ENCODE data around the gene DDR1. TPM values are rescaled to one million over a fixed set of nuclear protein-coding genes. Genes with fewer than 3 reads are reported as not detected.

DDR1 gene
- total RNA-seq, 1 experiment from 2014 or later = 0.15 TPM

- Histone ChIP-seq H4K20me1 (ENCODE audit: insufficient read depth, low read depth, low read length) (no peaks in the 10 kb centered on the region), H3K4me2 (ENCODE audit: low read depth, low read length, poor library complexity, severe bottlenecking) (no peak overlapping the region), H2AFZ (ENCODE audit: low read length) (no peak overlapping the region), H3K9me3 (ENCODE audit: low read length) (no peaks in the 10 kb centered on the region), H3K4me1 (ENCODE audit: low read length) (peaks cover 26% of the 10 kb centered on the region), H3K79me2 (ENCODE audit: low read length) (no peaks in the 10 kb centered on the region), H3K27ac (ENCODE audit: low read length) (no peak overlapping the region), H3K36me3 (ENCODE audit: insufficient read depth, low read length) (no peaks in the 10 kb centered on the region), H3K9me2 (replicated peaks; ENCODE audit: insufficient read depth, low read length) (no peaks in the 10 kb centered on the region), H3K4me3 (ENCODE audit: low read length) (no peak overlapping the region), H3K27me3 (ENCODE audit: low read length) (no peaks in the 10 kb centered on the region), H3K9ac (ENCODE audit: low read length) (no peak overlapping the region)
- no peak for DNase-seq
Measured at GRCh38 chr6:30882204-30882758, 2.0 kb upstream of the DDR1 start.

GRCh38 chr6:30882759-30883684 is 1.3 kb upstream of the DDR1 start:
- DNase-seq = peak; percentile 48
- Histone ChIP-seq H3K36me3 (ENCODE audit: insufficient read depth, low read length) (no peaks in the 10 kb centered on the region), H3K79me2 (ENCODE audit: low read length) (no peaks in the 10 kb centered on the region), H2AFZ (ENCODE audit: low read length) (no peak overlapping the region), H4K20me1 (ENCODE audit: insufficient read depth, low read depth, low read length) (no peaks in the 10 kb centered on the region), H3K9me2 (replicated peaks; ENCODE audit: insufficient read depth, low read length) (no peaks in the 10 kb centered on the region), H3K4me1 (ENCODE audit: low read length) (peaks cover 22% of the 10 kb centered on the region), H3K4me3 (ENCODE audit: low read length) (no peak overlapping the region), H3K27me3 (ENCODE audit: low read length) (no peaks in the 10 kb centered on the region), H3K9me3 (ENCODE audit: low read length) (no peaks in the 10 kb centered on the region), H3K27ac (ENCODE audit: low read length) (no peak overlapping the region), H3K4me2 (ENCODE audit: low read depth, low read length, poor library complexity, severe bottlenecking) (peak overlapping the region; percentile 61), H3K9ac (ENCODE audit: low read length) (no peak overlapping the region)

- Histone ChIP-seq H4K20me1 (ENCODE audit: insufficient read depth, low read depth, low read length) (no peaks in the 10 kb centered on the region), H3K36me3 (ENCODE audit: insufficient read depth, low read length) (no peaks in the 10 kb centered on the region), H3K27ac (ENCODE audit: low read length) (no peak overlapping the region), H3K79me2 (ENCODE audit: low read length) (no peaks in the 10 kb centered on the region), H3K9ac (ENCODE audit: low read length) (peak overlapping the region; percentile 41; the same call in 1 of the 2 replicates), H3K4me3 (ENCODE audit: low read length) (peak overlapping the region; percentile 49; the same call in 1 of the 2 replicates), H3K4me2 (ENCODE audit: low read depth, low read length, poor library complexity, severe bottlenecking) (peak overlapping the region; percentile 61), H3K9me3 (ENCODE audit: low read length) (no peaks in the 10 kb centered on the region), H2AFZ (ENCODE audit: low read length) (no peak overlapping the region), H3K4me1 (ENCODE audit: low read length) (peaks cover 22% of the 10 kb centered on the region), H3K9me2 (replicated peaks; ENCODE audit: insufficient read depth, low read length) (no peaks in the 10 kb centered on the region), H3K27me3 (ENCODE audit: low read length) (no peaks in the 10 kb centered on the region)
- DNase-seq = peak; percentile 48
Measured at GRCh38 chr6:30884521-30885480, 482 bp downstream of the DDR1 start.

GRCh38 chr6:30885481-30885998 is 1.2 kb downstream of the DDR1 start:
- no peak overlapping the region for H3K27ac ChIP-seq (ENCODE audit: low read length)
- no peaks in the 10 kb centered on the region for H3K79me2 ChIP-seq (ENCODE audit: low read length)
- no peaks in the 10 kb centered on the region for H3K9me2 ChIP-seq (replicated peaks; ENCODE audit: insufficient read depth, low read length)
- no peak for DNase-seq
- H3K27me3 ChIP-seq (ENCODE audit: low read length) = no peaks in the 10 kb centered on the region
- no peak overlapping the region for H2AFZ ChIP-seq (ENCODE audit: low read length)
- H3K36me3 ChIP-seq (ENCODE audit: insufficient read depth, low read length) = no peaks in the 10 kb centered on the region
- no peaks in the 10 kb centered on the region for H3K9me3 ChIP-seq (ENCODE audit: low read length)
- H3K4me2 ChIP-seq (ENCODE audit: low read depth, low read length, poor library complexity, severe bottlenecking) = no peak overlapping the region
- no peak overlapping the region for H3K4me3 ChIP-seq (ENCODE audit: low read length)
- no peaks in the 10 kb centered on the region for H4K20me1 ChIP-seq (ENCODE audit: insufficient read depth, low read depth, low read length)
- H3K4me1 ChIP-seq (ENCODE audit: low read length) = peaks cover 22% of the 10 kb centered on the region
- H3K9ac ChIP-seq (ENCODE audit: low read length) = no peak overlapping the region

GRCh38 chr6:30885999-30886896 is 1.9 kb downstream of the DDR1 start:
- DNase-seq = no peak
- no peak overlapping the region for H3K9ac ChIP-seq (ENCODE audit: low read length)
- no peaks in the 10 kb centered on the region for H4K20me1 ChIP-seq (ENCODE audit: insufficient read depth, low read depth, low read length)
- no peaks in the 10 kb centered on the region for H3K9me3 ChIP-seq (ENCODE audit: low read length)
- H3K4me2 ChIP-seq (ENCODE audit: low read depth, low read length, poor library complexity, severe bottlenecking) = no peak overlapping the region
- H3K4me1 ChIP-seq (ENCODE audit: low read length) = peaks cover 22% of the 10 kb centered on the region
- H3K36me3 ChIP-seq (ENCODE audit: insufficient read depth, low read length) = no peaks in the 10 kb centered on the region
- H2AFZ ChIP-seq (ENCODE audit: low read length) = no peak overlapping the region
- no peaks in the 10 kb centered on the region for H3K9me2 ChIP-seq (replicated peaks; ENCODE audit: insufficient read depth, low read length)
- no peaks in the 10 kb centered on the region for H3K27me3 ChIP-seq (ENCODE audit: low read length)
- H3K27ac ChIP-seq (ENCODE audit: low read length) = no peak overlapping the region
- no peak overlapping the region for H3K4me3 ChIP-seq (ENCODE audit: low read length)
- no peaks in the 10 kb centered on the region for H3K79me2 ChIP-seq (ENCODE audit: low read length)

- DNase-seq = no peak
- Histone ChIP-seq H2AFZ (ENCODE audit: low read length) (no peak overlapping the region), H4K20me1 (ENCODE audit: insufficient read depth, low read depth, low read length) (no peaks in the 10 kb centered on the region), H3K79me2 (ENCODE audit: low read length) (no peaks in the 10 kb centered on the region), H3K4me1 (ENCODE audit: low read length) (peaks cover 22% of the 10 kb centered on the region), H3K27me3 (ENCODE audit: low read length) (no peaks in the 10 kb centered on the region), H3K9me3 (ENCODE audit: low read length) (no peaks in the 10 kb centered on the region), H3K9me2 (replicated peaks; ENCODE audit: insufficient read depth, low read length) (no peaks in the 10 kb centered on the region), H3K27ac (ENCODE audit: low read length) (no peak overlapping the region), H3K4me2 (ENCODE audit: low read depth, low read length, poor library complexity, severe bottlenecking) (no peak overlapping the region), H3K4me3 (ENCODE audit: low read length) (no peak overlapping the region), H3K9ac (ENCODE audit: low read length) (no peak overlapping the region), H3K36me3 (ENCODE audit: insufficient read depth, low read length) (no peaks in the 10 kb centered on the region)
Measured at GRCh38 chr6:30886897-30887255, 2.6 kb downstream of the DDR1 start.

GRCh38 chr6:30887901-30888815 is 3.8 kb downstream of the DDR1 start:
- no peaks in the 10 kb centered on the region for H3K79me2 ChIP-seq (ENCODE audit: low read length)

More at GRCh38 chr6:30887901-30888815, 3.8 kb downstream of the DDR1 start:
- H3K27me3 ChIP-seq (ENCODE audit: low read length) = no peaks in the 10 kb centered on the region
- H4K20me1 ChIP-seq (ENCODE audit: insufficient read depth, low read depth, low read length) = no peaks in the 10 kb centered on the region
- no peak overlapping the region for H3K27ac ChIP-seq (ENCODE audit: low read length)
- no peaks in the 10 kb centered on the region for H3K9me3 ChIP-seq (ENCODE audit: low read length)
- no peaks in the 10 kb centered on the region for H3K36me3 ChIP-seq (ENCODE audit: insufficient read depth, low read length)
- H3K4me1 ChIP-seq (ENCODE audit: low read length) = peaks cover 19% of the 10 kb centered on the region
- H2AFZ ChIP-seq (ENCODE audit: low read length) = no peak overlapping the region
- H3K9ac ChIP-seq (ENCODE audit: low read length) = no peak overlapping the region
- H3K4me2 ChIP-seq (ENCODE audit: low read depth, low read length, poor library complexity, severe bottlenecking) = no peak overlapping the region
- H3K9me2 ChIP-seq (replicated peaks; ENCODE audit: insufficient read depth, low read length) = no peaks in the 10 kb centered on the region
- no peak overlapping the region for H3K4me3 ChIP-seq (ENCODE audit: low read length)
- DNase-seq = no peak
